ENCODE results near the gene CNNM3.

DNA sequence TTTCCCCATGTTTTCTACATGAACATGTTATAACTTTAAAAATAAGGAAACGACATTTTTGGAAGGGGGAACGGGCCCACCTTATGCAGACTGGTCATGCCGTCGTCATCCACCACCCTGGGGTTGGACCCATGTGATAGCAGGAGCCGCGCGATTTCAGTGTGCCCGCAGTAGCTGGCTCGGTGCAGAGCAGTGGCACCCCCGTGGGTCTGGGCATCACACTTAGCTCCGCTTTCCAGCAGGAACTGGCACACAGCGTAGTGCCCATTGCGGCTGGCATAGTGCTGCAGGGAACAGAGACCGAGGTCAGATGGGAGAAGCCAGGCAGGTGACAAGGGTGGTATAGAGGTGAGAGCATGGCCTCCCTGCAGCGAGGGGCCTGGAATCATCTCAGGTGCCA is 37.3 kb downstream of the CNNM3 start:
- TF ChIP-seq POLR2AphosphoS5 (IDR thresholded peaks at IDR 0.05; ENCODE audit: insufficient read depth in 1 of 2, low read depth in 1 of 2): no peak
- TF ChIP-seq, protein P1, sequence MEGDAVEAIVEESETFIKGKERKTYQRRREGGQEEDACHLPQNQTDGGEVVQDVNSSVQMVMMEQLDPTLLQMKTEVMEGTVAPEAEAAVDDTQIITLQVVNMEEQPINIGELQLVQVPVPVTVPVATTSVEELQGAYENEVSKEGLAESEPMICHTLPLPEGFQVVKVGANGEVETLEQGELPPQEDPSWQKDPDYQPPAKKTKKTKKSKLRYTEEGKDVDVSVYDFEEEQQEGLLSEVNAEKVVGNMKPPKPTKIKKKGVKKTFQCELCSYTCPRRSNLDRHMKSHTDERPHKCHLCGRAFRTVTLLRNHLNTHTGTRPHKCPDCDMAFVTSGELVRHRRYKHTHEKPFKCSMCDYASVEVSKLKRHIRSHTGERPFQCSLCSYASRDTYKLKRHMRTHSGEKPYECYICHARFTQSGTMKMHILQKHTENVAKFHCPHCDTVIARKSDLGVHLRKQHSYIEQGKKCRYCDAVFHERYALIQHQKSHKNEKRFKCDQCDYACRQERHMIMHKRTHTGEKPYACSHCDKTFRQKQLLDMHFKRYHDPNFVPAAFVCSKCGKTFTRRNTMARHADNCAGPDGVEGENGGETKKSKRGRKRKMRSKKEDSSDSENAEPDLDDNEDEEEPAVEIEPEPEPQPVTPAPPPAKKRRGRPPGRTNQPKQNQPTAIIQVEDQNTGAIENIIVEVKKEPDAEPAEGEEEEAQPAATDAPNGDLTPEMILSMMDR (IDR thresholded peaks at IDR 0.05): no peak
